OCI-LY3 (cell line): ENCODE measurements around the gene RBM23.
A peak's percentile ranks its signal among the peaks of the same experiment; 100 is the strongest.

Experiments
- H2AFZ ChIP-seq: fragments of 200-600, 300-600 bp; shearing (Covaris generic); 2 replicates; pipeline ENCODE4 v1.6.0; 2014; ENCODE audit warnings: antibody characterized with exemption, low read depth, low read length
- H3K27ac ChIP-seq: fragments of 200-600, 300-600 bp; sonication (generic); 2 replicates; pipeline ENCODE4 v1.5.1; 2014; ENCODE audit warnings: mild to moderate bottlenecking, low read length, moderate library complexity, mixed read lengths
- H3K27me3 ChIP-seq: fragments of 200-600, 300-600 bp; sonication (generic); 2 replicates; pipeline ENCODE4 v1.6.1; 2014; ENCODE audit warnings: low read depth, low read length, mixed read lengths
- H3K36me3 ChIP-seq: fragments of 200-600, 300-600 bp; sonication (generic); replicated peaks from 2 replicates; pipeline ENCODE3; 2014; ENCODE audit warnings: low read depth, low read length, mixed read lengths
- H3K4me1 ChIP-seq: fragments of 300-600, 200-600 bp; sonication (generic); 2 replicates; pipeline ENCODE4 v1.6.1; 2014; ENCODE audit warnings: low read length, mixed read lengths
- H3K4me2 ChIP-seq: fragments of 200-600, 300-600 bp; sonication (generic); 2 replicates; pipeline ENCODE4 v1.6.1; 2014; ENCODE audit warnings: low read length, mixed read lengths
- H3K4me3 ChIP-seq: fragments of 300-600, 200-600 bp; sonication (generic); 2 replicates; pipeline ENCODE4 v1.5.1; 2014; ENCODE audit warnings: antibody characterized with exemption, mild to moderate bottlenecking, low read length, moderate library complexity
- H3K79me2 ChIP-seq: fragments of 300-600, 200-600 bp; shearing (Covaris generic); 2 replicates; pipeline ENCODE4 v1.6.1; 2014; ENCODE audit warnings: mild to moderate bottlenecking, low read length, mixed read lengths
- H3K9ac ChIP-seq: fragments of 300-600, 200-600 bp; shearing (Covaris generic); 2 replicates; pipeline ENCODE4 v1.6.0; 2014; ENCODE audit warnings: mild to moderate bottlenecking, low read length, moderate library complexity
- H3K9me3 ChIP-seq: fragments of 200-600, 300-600 bp; shearing (Covaris generic); 2 replicates; pipeline ENCODE4 v1.6.1; 2014; ENCODE audit warnings: low read length, mixed read lengths; ENCODE audit not compliant: insufficient read depth
- H4K20me1 ChIP-seq: fragments of 200-600, 300-600 bp; sonication (generic); 2 replicates; pipeline ENCODE4 v1.6.1; 2016; ENCODE audit warnings: low read length, mixed read lengths; ENCODE audit not compliant: insufficient read depth
- CTCF ChIP-seq: fragments of 200-600, 300-600 bp; sonication (generic); IDR thresholded peaks from 2 replicates; pipeline ENCODE4 v1.5.1; 2014; ENCODE audit warnings: antibody characterized with exemption, low read length, low read depth
- EZH2phosphoT487 ChIP-seq: fragments of 200-600 bp; shearing (Covaris generic); IDR thresholded peaks from 2 replicates; pipeline ENCODE4 v1.6.1; 2018; ENCODE audit warnings: antibody characterized with exemption, mixed run types, low read depth

Gene RBM23

GRCh38 chr14:22929104-22929960 is 10.4 kb upstream of the RBM23 start, which contains the start of gene PRMT5:
Gene PRMT5, minus strand, starts transcription at chr14:22929376. Its CDS starts 15 bp downstream, at chr14:22929361.
- Histone ChIP-seq H3K27ac (peak within 1 kb of the TSS; percentile 67), H2AFZ (peak within 1 kb of the TSS; percentile 72), H3K9me3 (no peaks in the 10 kb centered on the region), H3K4me2 (peak within 1 kb of the TSS; percentile 90), H3K36me3 (peaks cover 17% of the 10 kb centered on the region), H3K79me2 (peaks cover 29% of the 10 kb centered on the region), H3K27me3 (no peaks in the 10 kb centered on the region), H3K4me3 (peak within 1 kb of the TSS; percentile 94), H4K20me1 (no peaks in the 10 kb centered on the region), H3K9ac (peak within 1 kb of the TSS; percentile 92), H3K4me1 (peaks cover 20% of the 10 kb centered on the region)
- TF ChIP-seq CTCF (no peak), EZH2phosphoT487 (no peak)

GRCh38 chr14:22928237-22929103 is 9.5 kb upstream of the RBM23 start:
- Histone ChIP-seq H3K9ac (peak overlapping the region; percentile 92), H3K9me3 (no peaks in the 10 kb centered on the region), H3K27ac (peak overlapping the region; percentile 67), H3K4me3 (peak overlapping the region; percentile 94), H3K27me3 (no peaks in the 10 kb centered on the region), H2AFZ (peak overlapping the region; percentile 67), H3K4me2 (peak overlapping the region; percentile 90), H3K36me3 (peaks cover 24% of the 10 kb centered on the region), H3K4me1 (peaks cover 20% of the 10 kb centered on the region), H4K20me1 (no peaks in the 10 kb centered on the region), H3K79me2 (peaks cover 29% of the 10 kb centered on the region)
- TF ChIP-seq CTCF (no peak), EZH2phosphoT487 (no peak)

DNA sequence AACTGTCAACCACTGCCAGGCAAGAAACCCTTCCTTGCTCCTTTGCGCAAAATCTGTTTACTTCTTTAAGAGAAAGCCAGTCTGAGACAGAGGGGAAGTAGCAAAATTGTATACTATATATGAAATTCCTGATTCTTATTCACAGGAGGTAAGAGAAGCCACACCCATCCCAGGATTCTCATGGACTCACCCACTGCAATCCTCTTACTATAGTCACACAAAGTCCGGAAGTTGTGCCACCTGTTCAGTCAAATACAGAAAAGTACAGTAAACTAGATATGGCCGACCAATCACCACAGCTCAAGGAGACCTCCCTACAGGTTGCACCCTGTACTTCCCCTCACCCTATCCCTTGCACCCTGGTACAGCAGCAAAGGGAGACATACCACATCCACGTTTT is 7.4 kb upstream of the RBM23 start:
- TF ChIP-seq EZH2phosphoT487, result no peak
- no peak for TF ChIP-seq CTCF
- H3K4me1 ChIP-seq, result peaks cover 20% of the 10 kb centered on the region
- peaks cover 29% of the 10 kb centered on the region for H3K79me2 ChIP-seq
- H3K9me3 ChIP-seq, result no peaks in the 10 kb centered on the region
- no peak overlapping the region for H3K9ac ChIP-seq
- H3K27ac ChIP-seq, result no peak overlapping the region
- H3K27me3 ChIP-seq, result no peaks in the 10 kb centered on the region
- H3K4me2 ChIP-seq, result no peak overlapping the region
- H4K20me1 ChIP-seq, result no peaks in the 10 kb centered on the region
- no peak overlapping the region for H3K4me3 ChIP-seq
- no peak overlapping the region for H2AFZ ChIP-seq
- H3K36me3 ChIP-seq, result peaks cover 38% of the 10 kb centered on the region

- peaks cover 46% of the 10 kb centered on the region for H3K36me3 ChIP-seq
- peaks cover 29% of the 10 kb centered on the region for H3K79me2 ChIP-seq
- no peaks in the 10 kb centered on the region for H3K27me3 ChIP-seq
- H4K20me1 ChIP-seq, result no peaks in the 10 kb centered on the region
- TF ChIP-seq EZH2phosphoT487 (no peak), CTCF (no peak)
- peaks cover 20% of the 10 kb centered on the region for H3K4me1 ChIP-seq
- no peak overlapping the region for H3K4me2 ChIP-seq
- H3K27ac ChIP-seq, result no peak overlapping the region
- H3K9me3 ChIP-seq, result no peaks in the 10 kb centered on the region
- no peak overlapping the region for H2AFZ ChIP-seq
- H3K4me3 ChIP-seq, result no peak overlapping the region
- H3K9ac ChIP-seq, result no peak overlapping the region
These were observed 6.6 kb upstream of the RBM23 start for GRCh38 chr14:22925513-22925912.
